ENCODE data around the gene ABI1.
A peak's percentile ranks its signal among the peaks of the same experiment; 100 is the strongest.
"Not testable (repeated sequence)": the region's sequence is repeated elsewhere in the genome, so short reads cannot be mapped to it uniquely, and the experiment has no call there.

ABI1 gene

DNA sequence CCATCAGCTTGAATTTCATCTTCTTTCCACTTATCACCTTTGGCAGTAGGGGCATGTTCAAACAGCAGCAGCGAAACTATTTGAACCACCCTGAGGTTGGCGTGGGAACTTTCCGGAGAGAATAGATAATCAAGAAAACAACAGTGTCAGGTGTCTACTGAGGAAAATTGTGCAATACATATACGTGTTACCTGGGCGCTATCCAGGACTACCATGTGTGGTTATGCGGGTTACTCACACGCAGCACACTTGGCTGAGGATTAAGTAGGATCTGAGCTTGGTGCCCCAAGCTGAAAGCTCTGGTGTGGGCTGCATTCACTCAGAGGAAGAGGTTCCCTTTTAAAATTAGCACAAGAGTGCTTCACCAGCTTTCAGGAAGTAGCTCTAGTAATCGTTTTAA, 8.8 kb upstream of the ABI1 start:
- WGBS (ENCODE audit: insufficient coverage, insufficient read length): no CpG with 5 or more reads among the region's 8 CpGs
- no peaks in the 10 kb centered on the region for H3K4me1 ChIP-seq (ENCODE audit: control insufficient read depth, insufficient read depth, low read length)
- no peak overlapping the region for H3K4me3 ChIP-seq (ENCODE audit: low read length)
- no peak for DNase-seq (ENCODE audit: low read depth, low spot score)
- no peaks in the 10 kb centered on the region for H3K9me3 ChIP-seq (ENCODE audit: control insufficient read depth, insufficient read depth, low read length)
- no peaks in the 10 kb centered on the region for H3K36me3 ChIP-seq (ENCODE audit: control insufficient read depth, insufficient read depth, low read length)
- no peak overlapping the region for H3K27ac ChIP-seq (ENCODE audit: low read length)
- no peaks in the 10 kb centered on the region for H3K27me3 ChIP-seq (ENCODE audit: control insufficient read depth, insufficient read depth, low read length)

DNA sequence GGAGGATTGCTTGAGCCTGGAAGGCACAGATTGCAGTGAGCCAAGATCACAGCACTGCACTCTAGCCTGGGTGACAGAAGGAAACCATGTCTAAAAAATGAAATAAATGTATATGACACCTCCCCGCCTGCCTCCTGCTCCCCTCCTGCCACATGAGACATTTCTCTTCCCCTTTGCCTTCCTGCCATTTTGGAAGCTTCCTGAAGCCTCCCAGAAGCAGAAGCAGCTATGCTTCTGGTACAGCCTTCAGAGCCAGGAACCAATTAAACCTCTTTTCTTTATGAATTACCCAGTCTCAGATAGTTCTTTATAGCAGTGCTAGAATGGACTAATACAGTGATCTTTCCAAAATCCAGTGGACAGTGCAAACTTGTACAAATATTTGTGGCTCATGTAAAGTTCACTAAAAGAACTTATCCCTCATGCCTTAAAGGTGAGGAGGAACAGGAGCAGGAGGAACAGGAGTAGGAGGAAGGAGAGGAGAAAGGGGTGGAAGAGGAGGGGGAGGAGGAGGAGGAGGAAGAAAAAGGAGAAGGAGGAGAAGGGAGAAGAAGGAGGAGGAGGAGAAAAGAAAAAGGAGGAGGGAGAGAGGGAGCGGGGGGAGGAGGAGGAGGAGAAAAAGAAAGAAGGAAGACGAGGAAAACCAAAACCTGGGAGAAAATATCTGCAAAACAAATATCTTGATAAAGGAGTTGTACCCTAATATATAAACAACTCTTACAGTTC, 2.8 kb upstream of the ABI1 start:
- H3K27ac ChIP-seq (ENCODE audit: low read length): no peak overlapping the region
- no CpG with 5 or more reads among the region's 3 CpGs for WGBS (ENCODE audit: insufficient coverage, insufficient read length)
- H3K4me3 ChIP-seq (ENCODE audit: low read length): no peak overlapping the region
- H3K27me3 ChIP-seq (ENCODE audit: control insufficient read depth, insufficient read depth, low read length): no peaks in the 10 kb centered on the region
- H3K9me3 ChIP-seq (ENCODE audit: control insufficient read depth, insufficient read depth, low read length): no peaks in the 10 kb centered on the region
- DNase-seq (ENCODE audit: low read depth, low spot score): no peak
- no peaks in the 10 kb centered on the region for H3K36me3 ChIP-seq (ENCODE audit: control insufficient read depth, insufficient read depth, low read length)
- no peaks in the 10 kb centered on the region for H3K4me1 ChIP-seq (ENCODE audit: control insufficient read depth, insufficient read depth, low read length)

DNA sequence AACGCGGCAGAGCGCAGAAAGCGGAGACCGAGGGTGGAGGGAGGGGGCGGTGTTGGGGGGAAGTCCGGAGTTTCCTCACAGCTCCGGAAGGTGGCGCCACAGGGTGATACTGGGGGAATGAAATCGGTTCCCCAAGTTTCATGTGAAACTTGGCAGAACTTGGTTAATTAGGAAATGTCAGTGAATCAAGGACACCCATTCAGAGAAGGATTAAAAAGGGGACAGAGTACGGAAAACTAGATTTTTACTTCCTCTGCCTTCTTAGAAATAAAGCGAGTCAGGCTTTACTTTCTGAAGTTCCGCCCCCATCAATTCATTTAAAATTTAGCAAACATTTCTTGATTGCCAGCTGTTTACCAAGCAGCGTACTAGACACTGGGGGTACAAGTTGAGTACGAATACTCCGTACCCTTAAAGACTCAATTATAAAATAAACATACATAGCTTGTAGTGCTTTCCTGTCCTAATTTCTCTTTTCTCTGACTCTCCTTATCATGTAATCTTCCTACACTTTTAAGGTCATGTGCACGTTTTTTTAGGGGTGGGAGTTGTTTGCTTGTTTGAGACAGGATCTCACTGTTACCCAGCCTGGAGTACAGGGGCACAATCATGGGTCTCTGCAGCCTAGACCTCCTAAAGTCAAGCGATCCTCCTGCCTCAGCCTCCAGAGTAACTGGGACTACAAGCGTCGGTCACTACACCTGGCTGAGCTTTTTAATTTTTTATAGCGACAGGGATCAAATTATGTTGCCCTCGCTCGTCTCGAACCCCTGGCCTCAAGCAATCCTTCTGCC, 644 bp upstream of the ABI1 start:
- WGBS (ENCODE audit: insufficient coverage, insufficient read length): no CpG with 5 or more reads among the region's 24 CpGs
- H3K9me3 ChIP-seq (ENCODE audit: control insufficient read depth, insufficient read depth, low read length): no peaks in the 10 kb centered on the region
- no peak overlapping the region for H3K4me3 ChIP-seq (ENCODE audit: low read length)
- no peaks in the 10 kb centered on the region for H3K4me1 ChIP-seq (ENCODE audit: control insufficient read depth, insufficient read depth, low read length)
- H3K27me3 ChIP-seq (ENCODE audit: control insufficient read depth, insufficient read depth, low read length): no peaks in the 10 kb centered on the region
- no peak for DNase-seq (ENCODE audit: low read depth, low spot score)
- no peaks in the 10 kb centered on the region for H3K36me3 ChIP-seq (ENCODE audit: control insufficient read depth, insufficient read depth, low read length)
- no peak overlapping the region for H3K27ac ChIP-seq (ENCODE audit: low read length)

DNA sequence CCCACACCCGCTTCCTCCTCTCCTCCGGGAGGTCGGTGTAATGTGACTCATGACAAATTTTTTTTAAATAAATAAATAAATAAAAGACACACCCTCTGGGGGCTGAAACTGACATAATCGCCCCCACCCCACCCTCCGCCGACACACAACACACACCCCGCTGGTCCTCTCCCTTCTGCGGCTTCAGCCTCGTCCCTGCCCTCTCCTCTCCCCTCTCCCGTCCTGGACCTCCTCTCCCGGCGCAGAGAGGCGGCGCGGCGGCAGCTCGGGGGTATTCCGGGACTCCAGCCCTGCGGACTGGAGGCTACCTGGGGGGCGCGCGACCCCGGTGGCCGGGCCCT, 686 bp downstream of the ABI1 start:
- no peaks in the 10 kb centered on the region for H3K4me1 ChIP-seq (ENCODE audit: control insufficient read depth, insufficient read depth, low read length)
- H3K36me3 ChIP-seq (ENCODE audit: control insufficient read depth, insufficient read depth, low read length): no peaks in the 10 kb centered on the region
- no peaks in the 10 kb centered on the region for H3K9me3 ChIP-seq (ENCODE audit: control insufficient read depth, insufficient read depth, low read length)
- no peak for DNase-seq (ENCODE audit: low read depth, low spot score)
- no peaks in the 10 kb centered on the region for H3K27me3 ChIP-seq (ENCODE audit: control insufficient read depth, insufficient read depth, low read length)
- H3K4me3 ChIP-seq (ENCODE audit: low read length): peak overlapping the region; percentile 86
- no CpG with 5 or more reads among the region's 24 CpGs for WGBS (ENCODE audit: insufficient coverage, insufficient read length)
- H3K27ac ChIP-seq (ENCODE audit: low read length): no peak overlapping the region

DNA sequence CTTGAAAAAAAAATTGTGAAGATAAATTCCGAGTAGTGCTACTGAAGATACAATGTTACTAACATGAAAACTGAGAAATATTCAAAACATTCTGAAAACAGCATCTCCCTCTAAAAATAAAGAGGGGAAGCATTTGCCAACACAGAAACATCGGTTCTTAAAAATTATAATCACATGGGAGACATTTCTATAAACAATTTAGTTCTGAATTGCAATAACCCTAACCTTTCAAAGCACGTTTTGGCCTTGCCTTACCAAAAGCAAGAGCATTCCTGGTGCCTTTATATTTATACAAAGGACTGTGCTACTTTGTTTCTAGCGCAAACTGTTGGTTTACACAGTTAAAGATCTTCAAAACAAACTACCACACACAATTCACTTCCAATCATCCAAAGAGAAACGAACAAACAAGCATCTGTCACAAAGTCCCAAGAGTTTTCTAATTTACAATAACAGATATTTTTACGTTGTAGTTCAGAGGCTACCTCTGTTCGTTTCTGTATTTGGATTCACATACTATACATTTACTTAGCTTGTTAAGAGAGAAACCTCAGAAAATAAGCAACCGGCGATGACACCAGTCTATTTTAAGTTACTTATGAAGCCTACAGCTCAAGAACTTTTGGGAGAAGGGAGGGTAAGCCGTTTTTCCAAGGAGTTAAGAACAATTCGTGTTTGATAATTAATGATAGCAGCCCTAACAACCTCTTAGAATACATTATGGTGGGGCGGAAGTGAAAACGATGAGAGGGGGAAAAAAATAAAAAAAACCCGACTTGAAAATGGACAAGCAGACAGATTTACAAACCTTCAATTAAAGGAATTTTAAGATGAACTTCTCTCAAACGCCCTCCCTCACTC, 1.3 kb downstream of the ABI1 start:
- no peak for DNase-seq (ENCODE audit: low read depth, low spot score)
- peak overlapping the region; percentile 86; the same call in 1 of the 2 replicates for H3K4me3 ChIP-seq (ENCODE audit: low read length)
- no peaks in the 10 kb centered on the region for H3K9me3 ChIP-seq (ENCODE audit: control insufficient read depth, insufficient read depth, low read length)
- no peak overlapping the region for H3K27ac ChIP-seq (ENCODE audit: low read length)
- H3K27me3 ChIP-seq (ENCODE audit: control insufficient read depth, insufficient read depth, low read length): no peaks in the 10 kb centered on the region
- H3K36me3 ChIP-seq (ENCODE audit: control insufficient read depth, insufficient read depth, low read length): no peaks in the 10 kb centered on the region
- no CpG with 5 or more reads among the region's 15 CpGs for WGBS (ENCODE audit: insufficient coverage, insufficient read length)
- H3K4me1 ChIP-seq (ENCODE audit: control insufficient read depth, insufficient read depth, low read length): no peaks in the 10 kb centered on the region

DNA sequence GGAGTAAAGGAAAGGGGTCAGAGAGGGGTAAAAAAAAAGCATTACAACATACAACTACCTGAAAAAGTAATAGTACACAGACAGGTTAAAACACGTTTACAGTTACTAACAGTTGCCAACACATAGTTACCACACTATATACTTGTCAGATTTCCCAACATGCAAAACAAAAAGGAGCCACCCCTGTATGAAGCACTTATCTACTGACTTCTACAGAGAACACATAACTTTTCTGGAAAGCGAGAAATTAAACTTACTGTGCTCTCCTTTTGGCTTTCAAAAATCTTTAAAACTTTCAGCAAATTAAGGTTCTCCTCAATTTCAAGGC, 2.1 kb downstream of the ABI1 start:
- no peaks in the 10 kb centered on the region for H3K4me1 ChIP-seq (ENCODE audit: control insufficient read depth, insufficient read depth, low read length)
- H3K27ac ChIP-seq (ENCODE audit: low read length): no peak overlapping the region
- WGBS (ENCODE audit: insufficient coverage, insufficient read length): no CpG with 5 or more reads among the region's 2 CpGs
- no peaks in the 10 kb centered on the region for H3K36me3 ChIP-seq (ENCODE audit: control insufficient read depth, insufficient read depth, low read length)
- DNase-seq (ENCODE audit: low read depth, low spot score): no peak
- no peaks in the 10 kb centered on the region for H3K27me3 ChIP-seq (ENCODE audit: control insufficient read depth, insufficient read depth, low read length)
- H3K4me3 ChIP-seq (ENCODE audit: low read length): no peak overlapping the region
- H3K9me3 ChIP-seq (ENCODE audit: control insufficient read depth, insufficient read depth, low read length): no peaks in the 10 kb centered on the region

DNA sequence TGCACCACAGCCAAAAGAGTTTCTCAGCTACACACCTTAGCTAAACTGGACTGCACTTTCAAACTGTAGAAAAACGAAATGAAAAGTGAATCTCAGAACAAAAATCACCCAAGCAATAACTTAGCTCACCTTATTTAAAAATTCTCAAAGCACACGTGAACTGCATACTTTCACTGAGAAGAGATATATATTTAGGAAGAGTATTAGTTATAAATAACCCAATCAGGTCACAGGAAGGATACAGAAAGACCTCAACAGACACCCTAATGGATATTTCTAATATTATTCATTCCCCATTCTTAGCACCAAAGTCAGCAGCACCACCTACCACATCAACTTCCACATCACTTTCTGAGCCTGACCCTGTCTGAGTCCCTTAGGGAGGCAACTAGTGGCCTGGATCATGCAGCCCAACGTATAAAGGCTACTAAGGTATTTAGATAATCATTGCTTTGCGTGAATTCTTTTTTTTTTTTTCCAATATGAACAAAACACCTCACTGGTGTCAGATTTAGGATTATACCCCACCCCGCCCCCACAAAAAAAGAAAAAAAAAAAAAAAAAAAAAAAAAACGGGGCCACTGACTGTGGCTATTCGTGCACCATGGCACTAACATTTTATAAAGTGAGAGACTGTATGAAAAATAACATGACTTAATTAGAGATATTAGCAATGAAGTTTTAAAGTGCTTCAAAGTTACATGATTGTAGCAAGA, 2.6 kb downstream of the ABI1 start:
- Histone ChIP-seq H3K36me3 (ENCODE audit: control insufficient read depth, insufficient read depth, low read length) (no peaks in the 10 kb centered on the region), H3K27ac (ENCODE audit: low read length) (no peak overlapping the region), H3K4me1 (ENCODE audit: control insufficient read depth, insufficient read depth, low read length) (no peaks in the 10 kb centered on the region), H3K27me3 (ENCODE audit: control insufficient read depth, insufficient read depth, low read length) (no peaks in the 10 kb centered on the region), H3K4me3 (ENCODE audit: low read length) (no peak overlapping the region), H3K9me3 (ENCODE audit: control insufficient read depth, insufficient read depth, low read length) (no peaks in the 10 kb centered on the region)
- no CpG with 5 or more reads among the region's 7 CpGs for WGBS (ENCODE audit: insufficient coverage, insufficient read length)
- DNase-seq (ENCODE audit: low read depth, low spot score): no peak

DNA sequence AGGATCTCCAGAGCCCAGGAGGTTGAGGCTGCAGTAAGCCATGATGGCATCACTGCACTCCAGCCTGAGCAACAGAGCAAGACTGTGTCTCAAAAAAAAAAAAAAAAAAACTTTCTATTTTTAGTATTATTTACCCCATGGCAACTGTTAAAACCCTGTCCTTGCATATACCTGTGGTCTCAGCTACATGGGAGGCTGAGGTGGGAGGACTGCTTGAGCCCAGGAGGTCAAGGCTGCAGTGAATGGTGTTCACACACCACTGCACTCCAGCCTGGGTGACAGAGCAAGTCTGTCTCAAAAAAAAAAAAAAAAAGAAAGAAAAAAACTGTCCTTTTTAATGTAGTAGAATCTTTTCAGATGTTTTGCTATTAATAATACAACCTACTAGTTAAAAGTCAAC, 3.2 kb downstream of the ABI1 start:
- not testable (repeated sequence) for H3K4me1 ChIP-seq (ENCODE audit: control insufficient read depth, insufficient read depth, low read length); H3K27ac ChIP-seq (ENCODE audit: low read length)

DNA sequence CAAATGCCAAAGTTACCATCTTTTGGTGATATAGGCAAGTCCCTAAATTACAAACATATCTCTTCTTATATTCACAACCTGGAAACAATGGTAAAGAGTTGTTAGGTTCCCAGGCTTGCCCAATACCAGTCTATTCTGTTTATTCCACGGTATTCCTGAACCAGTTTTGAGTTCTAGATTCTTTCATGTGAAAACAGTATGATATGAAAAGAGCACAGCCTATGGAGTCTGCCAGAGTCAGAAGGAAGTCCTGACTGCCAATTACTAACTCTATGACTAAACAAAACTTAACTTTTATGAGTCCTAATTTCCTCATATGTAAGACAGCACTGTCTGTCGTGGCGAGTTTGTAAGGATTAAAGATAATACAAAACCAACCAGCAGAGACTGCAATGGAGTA, 5.6 kb downstream of the ABI1 start:
- DNase-seq (ENCODE audit: low read depth, low spot score): no peak
- no peaks in the 10 kb centered on the region for H3K36me3 ChIP-seq (ENCODE audit: control insufficient read depth, insufficient read depth, low read length)

More for the DNA sequence above, 3.2 kb downstream of the ABI1 start:
- not testable (repeated sequence) for H3K4me3 ChIP-seq (ENCODE audit: low read length); DNase-seq (ENCODE audit: low read depth, low spot score); H3K36me3 ChIP-seq (ENCODE audit: control insufficient read depth, insufficient read depth, low read length); H3K27me3 ChIP-seq (ENCODE audit: control insufficient read depth, insufficient read depth, low read length); H3K9me3 ChIP-seq (ENCODE audit: control insufficient read depth, insufficient read depth, low read length)

DNA sequence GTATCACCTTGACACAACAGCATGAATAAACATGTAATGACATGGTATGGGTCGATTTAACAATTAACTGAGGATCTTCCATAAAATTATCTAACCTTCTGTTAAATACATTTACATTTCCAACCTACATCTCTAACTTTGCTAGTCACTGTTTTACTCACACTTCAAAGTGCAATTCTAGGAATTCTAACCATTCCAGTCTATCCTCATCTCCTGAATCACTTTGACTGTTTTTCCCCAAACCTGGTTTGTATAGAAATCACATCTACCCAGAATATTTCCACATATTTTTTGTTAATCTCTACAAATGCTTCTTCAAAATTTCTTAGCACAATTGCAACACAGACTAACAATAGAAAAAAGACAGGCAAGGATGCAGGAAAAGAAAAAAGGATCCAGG, 6.2 kb downstream of the ABI1 start:
- DNase-seq (ENCODE audit: low read depth, low spot score): no peak
- Histone ChIP-seq H3K27me3 (ENCODE audit: control insufficient read depth, insufficient read depth, low read length) (no peaks in the 10 kb centered on the region), H3K27ac (ENCODE audit: low read length) (no peak overlapping the region), H3K4me3 (ENCODE audit: low read length) (no peak overlapping the region), H3K36me3 (ENCODE audit: control insufficient read depth, insufficient read depth, low read length) (no peaks in the 10 kb centered on the region), H3K4me1 (ENCODE audit: control insufficient read depth, insufficient read depth, low read length) (no peaks in the 10 kb centered on the region), H3K9me3 (ENCODE audit: control insufficient read depth, insufficient read depth, low read length) (no peaks in the 10 kb centered on the region)
- WGBS (ENCODE audit: insufficient coverage, insufficient read length): no CpG with 5 or more reads among the region's 1 CpG

More for the DNA sequence above, 5.6 kb downstream of the ABI1 start:
- no peaks in the 10 kb centered on the region for H3K27me3 ChIP-seq (ENCODE audit: control insufficient read depth, insufficient read depth, low read length)
- no peaks in the 10 kb centered on the region for H3K9me3 ChIP-seq (ENCODE audit: control insufficient read depth, insufficient read depth, low read length)
- no peaks in the 10 kb centered on the region for H3K4me1 ChIP-seq (ENCODE audit: control insufficient read depth, insufficient read depth, low read length)
- no peak overlapping the region for H3K27ac ChIP-seq (ENCODE audit: low read length)
- WGBS (ENCODE audit: insufficient coverage, insufficient read length): no CpG with 5 or more reads among the region's 3 CpGs
- no peak overlapping the region for H3K4me3 ChIP-seq (ENCODE audit: low read length)
